A673 (cell line): Measurements from ENCODE around the gene OR5AL1.

Experiments used
- CTCF ChIP-seq: fragments of 300-800, 200-600 bp; sonication (generic); conservative IDR thresholded peaks from 2 replicates; pipeline ENCODE4 v1.5.1; 2017; ENCODE audit warnings: low read depth, mild to moderate bottlenecking, antibody characterized with exemption, low read length, moderate library complexity, mixed read lengths
- EZH2 ChIP-seq: fragments of 200-600 bp; sonication (generic); IDR thresholded peaks from 2 replicates; pipeline ENCODE4 v1.6.1; 2017; ENCODE audit warnings: borderline replicate concordance, low read depth, mild to moderate bottlenecking, mixed read lengths, antibody characterized with exemption, low read length; ENCODE audit not compliant: poor library complexity, severe bottlenecking

- TF ChIP-seq CTCF, result no peak
- no peak for TF ChIP-seq EZH2
Measured at GRCh38 chr11:56380120-56380519, 32.4 kb upstream of the OR5AL1 start.
